Measurements from ENCODE around the gene RPUSD4.

GRCh38 chr11:126162306-126163030 is 49.0 kb downstream of the RPUSD4 start:
- TF ChIP-seq FOXM1 (IDR thresholded peaks at IDR 0.05; ENCODE audit: borderline replicate concordance) = no peak
- TF ChIP-seq ARNT (IDR thresholded peaks at IDR 0.05) = no peak
- TF ChIP-seq SUZ12 (IDR thresholded peaks at IDR 0.05) = no peak
- no peak for TF ChIP-seq ELF4 (IDR thresholded peaks at IDR 0.05)
- TF ChIP-seq FOXA1 (IDR thresholded peaks at IDR 0.05) = no peak
- TF ChIP-seq SP1 (IDR thresholded peaks at IDR 0.05) = no peak
- TF ChIP-seq HDGF (IDR thresholded peaks at IDR 0.05; ENCODE audit: borderline replicate concordance) = no peak
- no peak for TF ChIP-seq FOXK2 (IDR thresholded peaks at IDR 0.05)
- TF ChIP-seq ZNF384 (IDR thresholded peaks at IDR 0.05) = no peak
